WTC11 (cell line): ENCODE measurements around the gene CTNNA2. TPM values are rescaled to one million over a fixed set of nuclear protein-coding genes. Genes with fewer than 3 reads are reported as not detected.

Source experiments
- ATAC-seq: fragments of 200-7000 bp; cut with Tn5 transposase; 2 replicates; pipeline ENCODE4 v1.10.0; 2021; ENCODE audit warnings: mild to moderate bottlenecking, moderate library complexity
- CTCF ChIA-PET: fragments of 300-600 bp; sonication (Branson Sonifier 250); formaldehyde crosslinking; loops from one replicate; lab custom pipeline; 2021; ENCODE audit warnings: antibody characterized with exemption; lab: Charles Lee
- POLR2A ChIA-PET: fragments of 350-600 bp; sonication (Branson Sonifier 250); formaldehyde crosslinking; loops from one replicate; lab custom pipeline; 2021; ENCODE audit warnings: antibody characterized with exemption; lab: Charles Lee
- DNase-seq: peaks from one replicate; pipeline ENCODE4 v3.0.0; 2021; ENCODE audit warnings: low spot score
- H3K27ac Mint-ChIP-seq: 2 replicates; pipeline ENCODE4 v1.8.0; 2021; ENCODE audit warnings: mixed read lengths
- H3K27me3 Mint-ChIP-seq: 2 replicates; pipeline ENCODE4 v1.8.0; 2021; ENCODE audit warnings: low read depth, mild to moderate bottlenecking, moderate library complexity, mixed read lengths
- H3K36me3 Mint-ChIP-seq: 2 replicates; pipeline ENCODE4 v1.8.0; 2021; ENCODE audit warnings: mixed read lengths
- H3K4me1 Mint-ChIP-seq: 2 replicates; pipeline ENCODE4 v1.8.0; 2022; ENCODE audit warnings: mixed read lengths
- H3K4me3 Mint-ChIP-seq: 2 replicates; pipeline ENCODE4 v1.8.0; 2021; ENCODE audit warnings: mild to moderate bottlenecking, moderate library complexity, mixed read lengths
- H3K9me3 Mint-ChIP-seq: 2 replicates; pipeline ENCODE4 v1.8.0; 2021; ENCODE audit warnings: mixed read lengths
- AFF4 ChIP-seq: sonication (generic); formaldehyde crosslinking; IDR thresholded peaks from 2 replicates; pipeline ENCODE4 v1.8.1; 2023; ENCODE audit warnings: mild to moderate bottlenecking, missing genetic modification reagents, borderline replicate concordance
- CDX4 ChIP-seq: fragments of 250-450 bp; sonication (Bioruptor Pico); IDR thresholded peaks from 2 replicates; pipeline ENCODE4 v1.9.0; 2021; ENCODE audit warnings: moderate library complexity, mild to moderate bottlenecking, inconsistent platforms, borderline replicate concordance
- CREB1 ChIP-seq: sonication (generic); formaldehyde crosslinking; IDR thresholded peaks from 2 replicates; pipeline ENCODE4 v1.8.0; 2023; ENCODE audit warnings: mild to moderate bottlenecking, missing genetic modification reagents
- CTCF ChIP-seq: fragments of 200-600 bp; IDR thresholded peaks from 2 replicates; pipeline ENCODE4 v1.8.0; 2022; ENCODE audit warnings: antibody characterized with exemption
- E2F5 ChIP-seq: sonication (generic); formaldehyde crosslinking; IDR thresholded peaks from 2 replicates; pipeline ENCODE4 v1.8.1; 2022; ENCODE audit warnings: mild to moderate bottlenecking, moderate library complexity, missing genetic modification reagents
- ETV6 ChIP-seq: sonication (generic); formaldehyde crosslinking; IDR thresholded peaks from 2 replicates; pipeline ENCODE4 v1.8.1; 2022; ENCODE audit warnings: mild to moderate bottlenecking, missing genetic modification reagents
- IRF2 ChIP-seq: sonication (generic); formaldehyde crosslinking; IDR thresholded peaks from 2 replicates; pipeline ENCODE4 v1.8.0; 2022; ENCODE audit warnings: low read depth, missing genetic modification reagents, borderline replicate concordance
- KAT7 ChIP-seq: sonication (generic); formaldehyde crosslinking; IDR thresholded peaks from 2 replicates; pipeline ENCODE4 v1.8.1; 2023; ENCODE audit warnings: missing genetic modification reagents, mild to moderate bottlenecking, borderline replicate concordance
- MLX ChIP-seq: sonication (generic); formaldehyde crosslinking; IDR thresholded peaks from 2 replicates; pipeline ENCODE4 v1.8.1; 2023; ENCODE audit warnings: mild to moderate bottlenecking, missing genetic modification reagents, moderate library complexity
- NFATC4 ChIP-seq: fragments of 250-450 bp; sonication (Bioruptor Pico); IDR thresholded peaks from 2 replicates; pipeline ENCODE4 v1.9.0; 2021; ENCODE audit warnings: mild to moderate bottlenecking
- NR3C1 ChIP-seq: sonication (generic); formaldehyde crosslinking; conservative IDR thresholded peaks from 2 replicates; pipeline ENCODE4 v1.8.1; 2023; ENCODE audit warnings: low read depth, mild to moderate bottlenecking, missing genetic modification reagents
- TCF7 ChIP-seq: sonication (generic); formaldehyde crosslinking; IDR thresholded peaks from 2 replicates; pipeline ENCODE4 v1.8.0; 2022; ENCODE audit warnings: mild to moderate bottlenecking, low read depth, missing genetic modification reagents, moderate library complexity
- TEAD1 ChIP-seq: sonication (generic); formaldehyde crosslinking; IDR thresholded peaks from 2 replicates; pipeline ENCODE4 v1.8.0; 2022; ENCODE audit warnings: mild to moderate bottlenecking, missing genetic modification reagents
- TP53 ChIP-seq: sonication (generic); formaldehyde crosslinking; IDR thresholded peaks from 2 replicates; pipeline ENCODE4 v1.8.1; 2023; ENCODE audit warnings: mild to moderate bottlenecking, missing genetic modification reagents
- USF1 ChIP-seq: sonication (generic); formaldehyde crosslinking; IDR thresholded peaks from 2 replicates; pipeline ENCODE4 v1.8.0; 2022; ENCODE audit warnings: mild to moderate bottlenecking, missing genetic modification reagents
- ZNF138 ChIP-seq: sonication (generic); formaldehyde crosslinking; conservative IDR thresholded peaks from 2 replicates; pipeline ENCODE4 v1.8.1; 2022; ENCODE audit warnings: mild to moderate bottlenecking, moderate library complexity, missing genetic modification reagents
- total RNA-seq: library from RNA; stranded (reverse); gene quantifications from 3 replicates; pipeline ENCODE4 v1.2.3, GENCODE V29; 2021

CTNNA2 gene
- total RNA-seq, 1 experiment from 2014 or later = 3.8 TPM

- Mint-ChIP-seq H3K27me3 (no peaks in the 10 kb centered on the region), H3K27ac (0 out of 2 replicates have a peak overlapping the region, but pooled peaks have one; percentile 63), H3K4me1 (peaks cover 67% of the 10 kb centered on the region), H3K9me3 (peaks cover 8% of the 10 kb centered on the region; the same call in 1 of the 2 replicates), H3K4me3 (no peak overlapping the region), H3K36me3 (peaks cover 4% of the 10 kb centered on the region)
- TF ChIP-seq CREB1 (CRISPR knock-in tag) (no peak), ETV6 (CRISPR knock-in tag) (no peak), MLX (CRISPR knock-in tag) (no peak), USF1 (CRISPR knock-in tag) (no peak), NFATC4 (CRISPR knock-in tag) (no peak), TP53 (CRISPR knock-in tag) (no peak), IRF2 (CRISPR knock-in tag) (no peak)
- ChIA-PET POLR2A (no interaction called here), CTCF (no interaction called here)
- no peak for DNase-seq
- no peak for ATAC-seq
Observed at GRCh38 chr2:79850912-79851311, 338.1 kb downstream of the CTNNA2 start.

GRCh38 chr2:79855264-79856006 lies 342.6 kb downstream of the CTNNA2 start:
- Mint-ChIP-seq H3K36me3 (peaks cover 4% of the 10 kb centered on the region), H3K4me1 (peaks cover 54% of the 10 kb centered on the region), H3K27ac (peak overlapping the region; percentile 11; the same call in 1 of the 2 replicates), H3K9me3 (peaks cover 8% of the 10 kb centered on the region; the same call in 1 of the 2 replicates), H3K4me3 (no peak overlapping the region), H3K27me3 (no peaks in the 10 kb centered on the region)
- ATAC-seq (peak; percentile 98), DNase-seq (peak; percentile 67)
- CTCF ChIA-PET = interaction anchor here (0.6 to 2.5 kb wide), 13 partner anchors 73 to 654 kb away, joined by 3 to 37 read pairs (median 3); partner anchors contain the start of gene CTNNA2
- no peak for TF ChIP-seq KAT7
- TF ChIP-seq TEAD1 (CRISPR knock-in tag) = peak; percentile 36; the same call in 1 of the 2 replicates
- TF ChIP-seq AFF4 (CRISPR knock-in tag) = no peak
- peak; percentile 33 for TF ChIP-seq CTCF
- POLR2A ChIA-PET = interaction anchor here (0.6 kb wide), 1 partner anchor 325 kb away, joined by 3 read pairs; no protein-coding TSS in a partner anchor

- H3K27me3 Mint-ChIP-seq = no peaks in the 10 kb centered on the region
- peaks cover 51% of the 10 kb centered on the region for H3K4me1 Mint-ChIP-seq
- no peaks in the 10 kb centered on the region; the same call in 1 of the 2 replicates for H3K36me3 Mint-ChIP-seq
- POLR2A ChIA-PET = no interaction called here
- H3K27ac Mint-ChIP-seq = no peak overlapping the region
- no peak for DNase-seq
- CTCF ChIA-PET = no interaction called here
- no peaks in the 10 kb centered on the region for H3K9me3 Mint-ChIP-seq
- no peak overlapping the region for H3K4me3 Mint-ChIP-seq
- ATAC-seq = no peak
- no peak for TF ChIP-seq E2F5 (CRISPR knock-in tag)
- no peak for TF ChIP-seq CDX4 (CRISPR knock-in tag)
- TF ChIP-seq NR3C1 (CRISPR knock-in tag) = no peak
- no peak for TF ChIP-seq TCF7 (CRISPR knock-in tag)
- no peak for TF ChIP-seq AFF4 (CRISPR knock-in tag)
- no peak for TF ChIP-seq ZNF138
- no peak for TF ChIP-seq MLX (CRISPR knock-in tag)
Observed at GRCh38 chr2:79857888-79858287, 345.0 kb downstream of the CTNNA2 start.
